Type B pancreatic cell (in vitro differentiated cells): ENCODE measurements around the gene BCL2L1. TPM values are rescaled to one million over a fixed set of nuclear protein-coding genes. Genes with fewer than 3 reads are reported as not detected.

Experiments
- DNase-seq: peaks from one replicate; pipeline ENCODE4 v3.0.0; 2021; ENCODE audit warnings: mixed read lengths; ENCODE audit not compliant: unreplicated experiment; ENCODE audit errors: extremely low spot score
- H3K27ac Mint-ChIP-seq: 2 replicates; pipeline ENCODE4 v1.8.0; 2021; ENCODE audit warnings: mild to moderate bottlenecking, mixed read lengths
- H3K27me3 Mint-ChIP-seq: 2 replicates; pipeline ENCODE4 v1.8.0; 2021; ENCODE audit warnings: mixed read lengths
- H3K36me3 Mint-ChIP-seq: 2 replicates; pipeline ENCODE4 v1.8.0; 2021; ENCODE audit warnings: mixed read lengths
- H3K4me1 Mint-ChIP-seq: one replicate; pipeline ENCODE4 v1.8.0; 2021; ENCODE audit warnings: mixed read lengths; ENCODE audit not compliant: unreplicated experiment
- H3K4me3 Mint-ChIP-seq: 2 replicates; pipeline ENCODE4 v1.8.0; 2021; ENCODE audit warnings: mild to moderate bottlenecking, mixed read lengths
- H3K9me3 Mint-ChIP-seq: 2 replicates; pipeline ENCODE4 v1.8.0; 2021; ENCODE audit warnings: mixed read lengths
- total RNA-seq: library from RNA; stranded (reverse); gene quantifications from 2 replicates; pipeline ENCODE4 v1.2.1, GENCODE V29; 2021; ENCODE audit warnings: low replicate concordance
- TF ChIP-seq, protein P1 (sequence below): fragments of 200-600 bp; sonication (generic); conservative IDR thresholded peaks from 2 replicates; pipeline ENCODE4 v1.5.0; 2021; ENCODE audit warnings: antibody characterized with exemption, mild to moderate bottlenecking

The BCL2L1 gene
- total RNA-seq, 1 donor from 2014 or later = 142 TPM

DNA sequence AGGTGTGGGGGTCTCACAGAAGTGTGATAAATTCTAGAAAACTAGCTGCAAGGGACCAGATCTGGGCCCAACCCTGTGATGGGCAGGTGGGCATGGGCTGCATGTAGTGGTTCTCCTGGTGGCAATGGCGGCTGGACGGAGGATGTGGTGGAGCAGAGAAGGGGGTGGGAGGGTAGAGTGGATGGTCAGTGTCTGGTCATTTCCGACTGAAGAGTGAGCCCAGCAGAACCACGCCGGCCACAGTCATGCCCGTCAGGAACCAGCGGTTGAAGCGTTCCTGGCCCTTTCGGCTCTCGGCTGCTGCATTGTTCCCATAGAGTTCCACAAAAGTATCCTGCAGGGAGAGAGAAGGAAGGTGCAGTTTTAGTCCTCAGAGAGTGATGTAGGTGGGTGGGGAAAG, 56.9 kb downstream of the BCL2L1 start:
- no peak for DNase-seq
- H3K27me3 Mint-ChIP-seq = no peaks in the 10 kb centered on the region
- H3K4me3 Mint-ChIP-seq = no peak overlapping the region
- peaks cover 68% of the 10 kb centered on the region for H3K4me1 Mint-ChIP-seq
- peaks cover 22% of the 10 kb centered on the region for H3K36me3 Mint-ChIP-seq
- peak overlapping the region; percentile 90 for H3K27ac Mint-ChIP-seq
- H3K9me3 Mint-ChIP-seq = no peaks in the 10 kb centered on the region
- TF ChIP-seq, protein P1, sequence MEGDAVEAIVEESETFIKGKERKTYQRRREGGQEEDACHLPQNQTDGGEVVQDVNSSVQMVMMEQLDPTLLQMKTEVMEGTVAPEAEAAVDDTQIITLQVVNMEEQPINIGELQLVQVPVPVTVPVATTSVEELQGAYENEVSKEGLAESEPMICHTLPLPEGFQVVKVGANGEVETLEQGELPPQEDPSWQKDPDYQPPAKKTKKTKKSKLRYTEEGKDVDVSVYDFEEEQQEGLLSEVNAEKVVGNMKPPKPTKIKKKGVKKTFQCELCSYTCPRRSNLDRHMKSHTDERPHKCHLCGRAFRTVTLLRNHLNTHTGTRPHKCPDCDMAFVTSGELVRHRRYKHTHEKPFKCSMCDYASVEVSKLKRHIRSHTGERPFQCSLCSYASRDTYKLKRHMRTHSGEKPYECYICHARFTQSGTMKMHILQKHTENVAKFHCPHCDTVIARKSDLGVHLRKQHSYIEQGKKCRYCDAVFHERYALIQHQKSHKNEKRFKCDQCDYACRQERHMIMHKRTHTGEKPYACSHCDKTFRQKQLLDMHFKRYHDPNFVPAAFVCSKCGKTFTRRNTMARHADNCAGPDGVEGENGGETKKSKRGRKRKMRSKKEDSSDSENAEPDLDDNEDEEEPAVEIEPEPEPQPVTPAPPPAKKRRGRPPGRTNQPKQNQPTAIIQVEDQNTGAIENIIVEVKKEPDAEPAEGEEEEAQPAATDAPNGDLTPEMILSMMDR = no peak

DNA sequence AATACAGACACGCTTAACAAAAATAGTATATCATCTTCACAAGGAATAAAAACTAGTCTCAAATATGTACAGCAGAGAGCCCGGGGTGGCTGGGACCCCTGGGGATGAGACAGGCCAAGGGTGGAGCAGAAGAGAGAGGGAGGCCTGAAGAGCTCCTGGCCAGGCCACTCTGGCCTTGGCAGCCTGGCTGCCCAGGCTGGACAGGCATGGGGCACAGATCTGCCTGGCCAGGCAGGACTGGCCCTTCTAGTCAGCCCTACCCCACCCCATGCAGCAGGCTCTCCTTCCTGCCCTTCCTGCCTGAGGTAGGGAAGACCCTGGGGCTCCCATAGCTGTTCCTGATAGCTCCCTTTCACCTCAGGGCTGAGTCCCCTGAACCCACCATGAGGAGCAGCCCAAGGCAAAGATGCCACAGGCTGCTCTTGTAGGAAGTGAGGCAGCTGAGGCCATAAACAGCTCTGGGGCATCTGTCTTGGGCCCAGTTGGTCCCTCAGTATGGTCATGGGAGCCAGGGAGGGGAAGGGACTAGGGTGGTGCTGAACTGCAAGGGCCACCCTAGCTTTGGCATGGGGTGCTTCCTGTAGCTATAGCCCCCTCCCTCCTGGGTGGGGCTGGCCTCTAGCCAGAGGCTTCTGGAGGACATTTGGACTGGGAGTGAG, 57.8 kb downstream of the BCL2L1 start:
- H3K4me1 Mint-ChIP-seq = peaks cover 63% of the 10 kb centered on the region
- H3K9me3 Mint-ChIP-seq = no peaks in the 10 kb centered on the region
- H3K27me3 Mint-ChIP-seq = no peaks in the 10 kb centered on the region
- TF ChIP-seq, protein P1 = no peak
- DNase-seq = no peak
- peak overlapping the region; percentile 17 for H3K4me3 Mint-ChIP-seq
- peaks cover 19% of the 10 kb centered on the region for H3K36me3 Mint-ChIP-seq
- H3K27ac Mint-ChIP-seq = peak overlapping the region; percentile 90

DNA sequence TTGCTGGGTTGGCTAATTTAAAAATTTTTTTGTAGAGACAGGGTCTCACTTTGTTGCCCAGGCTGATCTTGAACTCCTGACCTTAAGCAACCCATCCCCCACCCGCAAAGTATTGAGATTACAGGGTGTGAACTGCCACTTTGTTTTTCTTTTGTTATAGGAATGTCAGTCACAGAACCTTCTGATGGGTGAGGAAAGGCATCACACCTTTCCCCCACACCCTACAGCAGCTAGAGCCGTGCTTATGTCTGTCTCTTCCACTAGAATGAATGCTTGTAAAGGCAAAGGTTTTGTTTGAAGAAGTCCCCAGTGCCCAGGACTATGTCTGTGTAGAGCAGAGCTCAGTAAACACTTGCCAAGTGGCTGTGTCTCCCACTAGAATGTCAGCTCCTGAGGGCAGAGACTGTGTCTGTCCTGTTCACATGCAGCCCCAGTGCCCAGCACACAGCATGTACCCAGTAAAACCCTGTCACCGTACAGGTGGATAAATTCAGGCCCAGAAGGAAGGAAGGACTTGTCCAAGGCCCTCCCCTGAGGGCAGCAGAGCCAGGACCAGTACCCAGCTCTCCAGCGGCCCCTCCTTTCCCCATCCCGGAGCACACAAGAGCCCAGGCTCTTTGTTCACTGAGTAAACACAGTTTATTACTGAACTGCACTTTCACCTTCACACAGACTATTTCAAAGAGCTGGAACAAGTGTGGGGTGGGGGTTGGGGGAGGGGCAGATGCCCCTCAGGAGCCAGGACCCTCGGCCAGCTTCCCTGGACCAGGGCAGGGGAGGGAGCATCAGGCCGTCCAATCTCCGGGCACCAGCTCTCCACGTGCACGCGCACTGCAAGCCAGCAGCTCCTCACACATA, 58.6 kb downstream of the BCL2L1 start:
- Mint-ChIP-seq H3K27me3 (no peaks in the 10 kb centered on the region), H3K36me3 (peaks cover 14% of the 10 kb centered on the region), H3K4me3 (peak overlapping the region; percentile 40), H3K4me1 (peaks cover 58% of the 10 kb centered on the region), H3K27ac (peak overlapping the region; percentile 90), H3K9me3 (no peaks in the 10 kb centered on the region)
- DNase-seq = no peak
- TF ChIP-seq, protein P1 = no peak

DNA sequence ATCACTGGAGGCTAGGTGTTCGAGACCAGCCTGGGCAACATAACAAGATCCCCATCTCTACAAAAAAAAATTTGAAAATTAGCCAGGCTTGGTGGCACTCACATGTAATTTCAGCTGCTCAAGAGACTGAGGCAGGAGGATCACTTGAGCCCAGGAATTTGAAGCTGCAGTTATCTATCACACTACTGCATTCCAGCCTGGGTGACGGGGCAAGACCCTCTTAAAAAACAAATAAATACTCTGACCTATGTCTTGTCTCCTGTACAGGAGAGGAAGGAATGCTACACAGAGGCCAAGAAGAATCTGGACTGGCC, 59.2 kb downstream of the BCL2L1 start:
- Mint-ChIP-seq H3K27me3 (no peaks in the 10 kb centered on the region), H3K4me1 (peaks cover 58% of the 10 kb centered on the region), H3K27ac (peak overlapping the region; percentile 90), H3K4me3 (peak overlapping the region; percentile 40), H3K36me3 (peaks cover 14% of the 10 kb centered on the region), H3K9me3 (no peaks in the 10 kb centered on the region)
- TF ChIP-seq, protein P1 = no peak
- DNase-seq = no peak

DNA sequence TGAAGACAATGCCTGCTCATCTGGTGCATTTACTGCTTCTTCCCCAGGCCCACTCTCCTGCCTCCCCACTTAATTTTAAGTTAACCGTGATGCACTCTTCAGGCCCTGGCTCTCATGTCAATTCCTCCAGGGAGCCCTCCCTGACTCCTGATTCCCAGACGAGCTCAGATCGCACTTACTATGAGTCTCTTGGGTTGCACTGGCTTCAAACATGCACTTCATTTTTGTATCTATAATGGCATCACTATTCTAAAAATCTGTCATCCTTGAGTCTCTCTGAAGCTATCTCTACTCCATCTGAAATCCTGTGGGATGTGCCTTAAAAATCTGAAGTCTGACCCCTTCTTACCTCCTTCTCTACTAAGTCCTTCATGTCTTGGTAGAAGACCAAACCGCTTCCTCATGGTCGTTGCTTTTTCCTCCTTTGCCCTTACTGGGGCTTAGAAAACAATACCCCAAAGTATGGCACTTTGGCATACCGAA, 60.3 kb downstream of the BCL2L1 start:
- TF ChIP-seq, protein P1 = no peak
- Mint-ChIP-seq H3K27ac (peak overlapping the region; percentile 83), H3K9me3 (no peaks in the 10 kb centered on the region), H3K4me1 (peaks cover 50% of the 10 kb centered on the region), H3K27me3 (no peaks in the 10 kb centered on the region), H3K4me3 (peak overlapping the region; percentile 82), H3K36me3 (peaks cover 8% of the 10 kb centered on the region)
- no peak for DNase-seq
